Natural killer cell (primary cell): Measurements from ENCODE around the gene SP3. TPM values are rescaled to one million over a fixed set of nuclear protein-coding genes. Genes with fewer than 3 reads are reported as not detected.
A peak's percentile ranks its signal among the peaks of the same experiment; 100 is the strongest.

Source experiments
- ATAC-seq, 3 donors: fragments of 150-1000 bp in 2 of 3; fragments of 200-7000 bp in 1 of 3; cut with Tn5 transposase; 1 replicate in 1 of 3; 2 replicates in 2 of 3; pipeline ENCODE4 v1.10.0; 2021; ENCODE audit warnings: mild to moderate bottlenecking in 2 of 3, moderate library complexity in 2 of 3
- DNase-seq, 2 donors: peaks; one replicate each; pipeline versions ENCODE4 v3.0.0 to v3.0.0-alpha.2; 2013 to 2021; ENCODE audit warnings: mixed read lengths in 1 of 2
- H3K27ac ChIP-seq: one replicate; pipeline ENCODE4 v1.5.1; 2013; ENCODE audit warnings: mild to moderate bottlenecking, low read length
- H3K27me3 ChIP-seq: one replicate; pipeline ENCODE4 v1.6.1; 2013; ENCODE audit warnings: low read length; ENCODE audit not compliant: control insufficient read depth, insufficient read depth
- H3K36me3 ChIP-seq: one replicate; pipeline ENCODE4 v1.6.1; 2013; ENCODE audit warnings: low read length; ENCODE audit not compliant: control insufficient read depth, insufficient read depth
- H3K4me1 ChIP-seq: one replicate; pipeline ENCODE4 v1.6.1; 2013; ENCODE audit warnings: low read length; ENCODE audit not compliant: control insufficient read depth, insufficient read depth
- H3K4me3 ChIP-seq: one replicate; pipeline ENCODE4 v1.5.1; 2013; ENCODE audit warnings: low read length
- H3K9me3 ChIP-seq: one replicate; pipeline ENCODE4 v1.6.1; 2013; ENCODE audit warnings: low read length; ENCODE audit not compliant: control insufficient read depth, insufficient read depth
- H3K27ac Mint-ChIP-seq, 2 donors: one replicate each; pipeline ENCODE4 v1.8.0; 2022; ENCODE audit warnings: mild to moderate bottlenecking in 2 of 2, mixed read lengths in 2 of 2, moderate library complexity in 1 of 2
- H3K27me3 Mint-ChIP-seq, 2 donors: one replicate each; pipeline ENCODE4 v1.8.0; 2022; ENCODE audit warnings: low read depth in 2 of 2, mixed read lengths in 2 of 2
- H3K36me3 Mint-ChIP-seq: one replicate; pipeline ENCODE4 v1.8.0; 2022; ENCODE audit warnings: mixed read lengths
- H3K4me1 Mint-ChIP-seq, 2 donors: one replicate each; pipeline ENCODE4 v1.8.0; 2022; ENCODE audit warnings: mixed read lengths in 2 of 2
- H3K4me3 Mint-ChIP-seq: one replicate; pipeline ENCODE4 v1.8.0; 2022; ENCODE audit warnings: mild to moderate bottlenecking, moderate library complexity, mixed read lengths
- H3K9me3 Mint-ChIP-seq, 2 donors: one replicate each; pipeline ENCODE4 v1.8.0; 2022; ENCODE audit warnings: mixed read lengths in 2 of 2
- WGBS: methylation state at CpG from one replicate; pipeline ENCODE4 v1.1.7; 2013; ENCODE audit warnings: missing lambda C conversion rate; ENCODE audit not compliant: insufficient coverage; 5-methylcytosine and 5-hydroxymethylcytosine counted together
- intact Hi-C: fragments of 100-400 bp; cut with micrococcal nuclease; formaldehyde crosslinking; loops from one replicate; pipeline ENCODE4 v1.14.2; 2022
- total RNA-seq, 4 donors: library from RNA; stranded (reverse); fragments of 120-200 nt in 1 of 4; gene quantifications; one replicate each; pipeline versions ENCODE4 v1.2.3 to v1.2.4, GENCODE V29; 2013 to 2022
- TF ChIP-seq, protein P1 (sequence below): fragments of 200-600 bp; IDR thresholded peaks from one replicate; pipeline ENCODE4 v1.8.0; 2022; ENCODE audit warnings: antibody characterized with exemption

Gene SP3
- total RNA-seq, 3 donors from 2014 or later (not counting 1 experiment from before 2014, with no cell fraction given), result 179 to 200 (median 188) TPM

DNA sequence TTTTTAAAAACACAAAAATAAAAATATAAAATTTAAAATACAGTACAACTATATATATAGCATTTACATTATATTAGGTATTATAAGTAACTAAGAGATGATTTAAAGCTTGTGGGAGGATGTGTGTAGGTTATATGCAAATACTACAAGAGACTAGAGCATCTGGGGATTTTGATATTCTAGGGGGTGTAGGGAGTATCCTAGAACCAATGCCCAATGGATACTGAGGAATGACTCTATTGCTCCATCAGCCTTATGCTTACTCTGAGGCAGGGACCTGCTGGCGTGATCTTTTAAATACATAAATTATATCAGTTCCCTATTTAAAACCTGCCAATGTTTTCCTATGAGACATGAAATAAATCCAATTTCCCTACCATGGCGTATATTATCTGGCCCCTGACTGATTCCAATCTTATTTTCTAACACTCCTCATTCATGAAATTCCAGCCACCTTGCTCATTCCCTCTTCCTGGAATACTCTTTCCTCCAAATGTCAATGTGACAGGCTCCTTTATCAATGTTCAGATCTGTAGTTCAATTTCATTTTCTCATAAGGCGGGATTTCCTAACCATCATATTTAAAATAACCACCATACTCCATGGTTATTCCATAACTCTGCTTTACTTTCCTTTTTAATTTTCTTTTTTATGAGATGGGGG is 22.2 kb downstream of the SP3 start:
- ATAC-seq (no peak), DNase-seq (no peak)
- H3K27me3 Mint-ChIP-seq, result no peaks in the 10 kb centered on the region
- no peak overlapping the region for H3K27ac ChIP-seq
- TF ChIP-seq, protein P1, sequence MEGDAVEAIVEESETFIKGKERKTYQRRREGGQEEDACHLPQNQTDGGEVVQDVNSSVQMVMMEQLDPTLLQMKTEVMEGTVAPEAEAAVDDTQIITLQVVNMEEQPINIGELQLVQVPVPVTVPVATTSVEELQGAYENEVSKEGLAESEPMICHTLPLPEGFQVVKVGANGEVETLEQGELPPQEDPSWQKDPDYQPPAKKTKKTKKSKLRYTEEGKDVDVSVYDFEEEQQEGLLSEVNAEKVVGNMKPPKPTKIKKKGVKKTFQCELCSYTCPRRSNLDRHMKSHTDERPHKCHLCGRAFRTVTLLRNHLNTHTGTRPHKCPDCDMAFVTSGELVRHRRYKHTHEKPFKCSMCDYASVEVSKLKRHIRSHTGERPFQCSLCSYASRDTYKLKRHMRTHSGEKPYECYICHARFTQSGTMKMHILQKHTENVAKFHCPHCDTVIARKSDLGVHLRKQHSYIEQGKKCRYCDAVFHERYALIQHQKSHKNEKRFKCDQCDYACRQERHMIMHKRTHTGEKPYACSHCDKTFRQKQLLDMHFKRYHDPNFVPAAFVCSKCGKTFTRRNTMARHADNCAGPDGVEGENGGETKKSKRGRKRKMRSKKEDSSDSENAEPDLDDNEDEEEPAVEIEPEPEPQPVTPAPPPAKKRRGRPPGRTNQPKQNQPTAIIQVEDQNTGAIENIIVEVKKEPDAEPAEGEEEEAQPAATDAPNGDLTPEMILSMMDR, result no peak
- no peaks in the 10 kb centered on the region for H3K9me3 ChIP-seq
- H3K4me3 Mint-ChIP-seq, result no peak overlapping the region
- peaks cover 73 to 77% of the 10 kb centered on the region in 2 donors for H3K4me1 Mint-ChIP-seq
- no peak overlapping the region for H3K4me3 ChIP-seq
- WGBS, result 85% methylated on average over 3 of the region's 3 CpGs
- H3K36me3 Mint-ChIP-seq, result no peaks in the 10 kb centered on the region
- intact Hi-C loops, result loop anchor here (2.0 kb wide), 1 partner anchor 20 kb away; no protein-coding TSS in a partner anchor
- H3K4me1 ChIP-seq, result peaks cover 28% of the 10 kb centered on the region
- no peaks in the 10 kb centered on the region for H3K27me3 ChIP-seq
- H3K36me3 ChIP-seq, result peaks cover 2% of the 10 kb centered on the region
- H3K27ac Mint-ChIP-seq, result peak overlapping the region in 1 of 2 donors; percentile 78
- H3K9me3 Mint-ChIP-seq, result no peaks in the 10 kb centered on the region

DNA sequence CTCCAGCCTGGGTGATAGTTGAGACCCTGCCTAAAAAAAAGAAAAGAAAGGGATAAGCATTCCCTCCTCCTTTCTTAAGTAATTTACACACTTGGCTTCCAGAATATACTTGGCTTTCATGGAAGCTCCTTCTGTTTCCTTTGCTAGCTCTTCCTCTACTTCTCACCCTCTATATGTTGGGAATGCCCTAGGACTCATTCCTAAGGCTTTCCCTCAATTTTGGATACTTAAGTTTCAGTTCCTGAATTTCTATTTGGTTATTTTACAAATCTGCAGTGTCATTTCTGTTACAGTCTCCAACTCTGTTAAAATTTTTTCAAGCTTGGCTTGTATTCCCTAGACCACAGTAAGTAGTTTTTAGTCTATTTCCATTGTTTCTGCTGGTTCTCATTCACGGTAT is 23.6 kb downstream of the SP3 start:
- 73% methylated on average over 1 of the region's 1 CpG for WGBS
- H3K4me1 ChIP-seq, result peaks cover 28% of the 10 kb centered on the region
- no peak overlapping the region for H3K27ac ChIP-seq
- intact Hi-C loops, result no loop called here
- Mint-ChIP-seq H3K4me1 (peaks cover 58 to 63% of the 10 kb centered on the region in 2 donors), H3K4me3 (peak overlapping the region; percentile 65), H3K36me3 (no peaks in the 10 kb centered on the region), H3K27ac (peak overlapping the region; percentile 54 to 58), H3K9me3 (no peaks in the 10 kb centered on the region), H3K27me3 (no peaks in the 10 kb centered on the region)
- H3K9me3 ChIP-seq, result no peaks in the 10 kb centered on the region
- DNase-seq (no peak), ATAC-seq (no peak)
- peaks cover 2% of the 10 kb centered on the region for H3K36me3 ChIP-seq
- H3K4me3 ChIP-seq, result no peak overlapping the region
- TF ChIP-seq, protein P1, result no peak
- no peaks in the 10 kb centered on the region for H3K27me3 ChIP-seq

DNA sequence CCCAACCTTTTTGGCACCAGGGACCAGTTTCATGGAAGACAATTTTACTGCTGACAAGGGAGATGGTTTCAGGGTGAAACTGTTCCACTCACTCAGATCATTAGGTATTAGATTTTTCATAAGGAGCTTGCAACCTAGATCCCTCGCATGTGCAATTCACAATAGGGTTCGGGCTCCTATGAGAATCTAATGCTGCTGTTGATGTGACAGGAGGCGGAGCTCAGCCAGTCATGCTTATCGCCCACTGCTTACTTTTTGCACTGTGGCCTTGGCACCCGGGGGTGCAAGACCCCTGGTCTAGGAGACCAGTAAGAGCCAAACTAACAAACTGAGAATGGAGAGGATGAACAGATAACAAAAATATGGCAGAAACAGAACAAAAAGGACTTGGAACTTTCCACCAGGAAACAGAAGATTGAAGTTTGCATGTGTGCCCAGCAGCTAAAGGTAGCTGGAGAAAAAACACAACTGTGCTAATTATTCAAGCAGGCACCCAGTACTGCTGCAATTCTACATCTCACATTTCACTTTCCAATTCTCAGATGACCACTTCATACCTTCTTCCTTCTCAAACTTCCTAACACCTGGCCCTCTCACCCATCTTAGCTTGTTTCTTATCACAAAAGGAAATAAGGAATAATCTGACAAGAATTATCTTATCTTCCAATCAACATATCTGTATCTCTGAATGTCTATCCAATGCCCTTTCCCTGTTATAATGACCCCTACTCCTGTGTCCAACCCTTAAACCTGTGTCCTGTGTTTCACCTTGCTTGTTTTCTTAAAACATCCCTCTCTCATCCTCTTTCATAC is 24.8 kb downstream of the SP3 start:
- H3K36me3 Mint-ChIP-seq, result no peaks in the 10 kb centered on the region
- peak overlapping the region; percentile 60 for H3K4me3 Mint-ChIP-seq
- WGBS, result 78% methylated on average over 5 of the region's 5 CpGs

More for the DNA sequence above, 24.8 kb downstream of the SP3 start:
- H3K36me3 ChIP-seq, result peaks cover 2% of the 10 kb centered on the region
- H3K4me1 ChIP-seq, result peaks cover 25% of the 10 kb centered on the region
- H3K9me3 ChIP-seq, result no peaks in the 10 kb centered on the region
- intact Hi-C loops, result no loop called here
- H3K27me3 Mint-ChIP-seq, result no peaks in the 10 kb centered on the region
- no peaks in the 10 kb centered on the region for H3K27me3 ChIP-seq
- H3K9me3 Mint-ChIP-seq, result no peaks in the 10 kb centered on the region
- TF ChIP-seq, protein P1, result no peak
- DNase-seq (no peak), ATAC-seq (peak in 2 of 3 donors; percentile 5 to 18)
- no peak overlapping the region for H3K27ac ChIP-seq
- H3K27ac Mint-ChIP-seq, result peak overlapping the region; percentile 54 to 58
- peaks cover 51 to 55% of the 10 kb centered on the region in 2 donors for H3K4me1 Mint-ChIP-seq
- H3K4me3 ChIP-seq, result no peak overlapping the region
